ENCODE measurements around the gene PTPRA. TPM values are rescaled to one million over a fixed set of nuclear protein-coding genes. Genes with fewer than 3 reads are reported as not detected.

The PTPRA gene
- total and polyA plus RNA-seq, 2 of the 13 experiments (the other 11 are each of a cell fraction or from before 2014, with no cell fraction given), result 47.2 to 127 TPM

DNA sequence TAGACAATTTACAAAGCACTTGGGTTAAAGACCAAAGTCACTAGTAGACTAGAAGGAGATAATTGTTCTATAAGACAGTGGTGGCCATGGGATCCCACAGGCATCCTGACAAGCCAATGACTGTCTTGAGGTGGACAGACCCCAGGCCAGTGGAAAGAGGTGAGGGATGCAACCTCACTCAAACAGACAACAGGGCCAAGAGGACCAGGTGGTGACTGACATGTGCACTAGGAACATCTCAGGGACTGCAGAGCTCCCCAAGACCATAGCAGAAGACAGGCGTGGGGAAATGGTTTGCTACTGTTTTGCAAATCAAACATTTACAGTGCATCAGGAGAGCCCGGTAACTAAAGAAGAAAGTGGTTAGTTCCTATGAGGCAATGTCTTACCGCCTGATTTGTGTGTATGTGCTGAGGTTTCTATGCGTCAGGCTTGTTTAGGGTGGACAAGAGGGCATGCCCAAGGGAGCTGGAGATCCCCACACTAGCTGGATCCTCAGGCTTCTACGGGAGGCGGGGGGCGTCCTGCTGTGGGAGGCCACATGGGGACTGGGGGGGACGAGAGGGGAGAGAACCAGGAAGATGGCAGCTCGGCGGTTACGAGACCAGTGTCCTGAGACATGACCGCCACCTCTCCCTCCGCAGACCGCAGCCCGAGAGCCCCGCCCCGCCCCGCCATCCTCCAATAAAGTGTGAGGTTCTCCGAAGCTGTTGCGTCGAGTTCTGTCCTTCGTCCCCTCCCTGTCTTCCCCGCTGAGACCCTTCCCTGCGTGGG lies 171.9 kb downstream of the PTPRA start (continued):
- TF ChIP-seq ZNF576 (CRISPR knock-in tag; IDR thresholded peaks at IDR 0.05) (no peak), SAFB2 (CRISPR knock-in tag; IDR thresholded peaks at IDR 0.05; ENCODE audit: borderline replicate concordance, low read depth) (0 out of 2 replicates have a peak, but pooled peaks have one; percentile 5), TAF1 (CRISPR knock-in tag; IDR thresholded peaks at IDR 0.05) (no peak), NFE2L2 (IDR thresholded peaks at IDR 0.05; ENCODE audit: low read length) (no peak), HIC2 (CRISPR knock-in tag; IDR thresholded peaks at IDR 0.05; ENCODE audit: low read depth) (0 out of 2 replicates have a peak, but pooled peaks have one; percentile 6), ZNF276 (CRISPR knock-in tag; IDR thresholded peaks at IDR 0.05; ENCODE audit: low read depth) (peak; percentile 80; the same call in 1 of the 2 replicates), REST (IDR thresholded peaks at IDR 0.05; ENCODE audit: borderline replicate concordance in 1 of 2, low read depth in 1 of 2, low read length in 2 of 2) (0 out of 4 replicates have a peak, but pooled peaks of 1 of the 2 experiments have one; percentile 26), IRX3 (CRISPR knock-in tag; IDR thresholded peaks at IDR 0.05; ENCODE audit: borderline replicate concordance, low read depth) (0 out of 2 replicates have a peak, but pooled peaks have one; percentile 59), ZSCAN25 (CRISPR knock-in tag; IDR thresholded peaks at IDR 0.05) (no peak), THYN1 (CRISPR knock-in tag; IDR thresholded peaks at IDR 0.05; ENCODE audit: borderline replicate concordance, low read depth) (peak; percentile 99; the same call in 1 of the 2 replicates), XRCC5 (optimal IDR thresholded peaks at IDR 0.05; ENCODE audit: low read length) (no peak), TARDBP (CRISPR knock-in tag; IDR thresholded peaks at IDR 0.05) (no peak), ZFP37 (CRISPR knock-in tag; IDR thresholded peaks at IDR 0.05; ENCODE audit: borderline replicate concordance) (peak; percentile 8; the same call in 1 of the 2 replicates), CHCHD3 (CRISPR knock-in tag; IDR thresholded peaks at IDR 0.05) (no peak)
- TF ChIP-seq, protein P1, sequence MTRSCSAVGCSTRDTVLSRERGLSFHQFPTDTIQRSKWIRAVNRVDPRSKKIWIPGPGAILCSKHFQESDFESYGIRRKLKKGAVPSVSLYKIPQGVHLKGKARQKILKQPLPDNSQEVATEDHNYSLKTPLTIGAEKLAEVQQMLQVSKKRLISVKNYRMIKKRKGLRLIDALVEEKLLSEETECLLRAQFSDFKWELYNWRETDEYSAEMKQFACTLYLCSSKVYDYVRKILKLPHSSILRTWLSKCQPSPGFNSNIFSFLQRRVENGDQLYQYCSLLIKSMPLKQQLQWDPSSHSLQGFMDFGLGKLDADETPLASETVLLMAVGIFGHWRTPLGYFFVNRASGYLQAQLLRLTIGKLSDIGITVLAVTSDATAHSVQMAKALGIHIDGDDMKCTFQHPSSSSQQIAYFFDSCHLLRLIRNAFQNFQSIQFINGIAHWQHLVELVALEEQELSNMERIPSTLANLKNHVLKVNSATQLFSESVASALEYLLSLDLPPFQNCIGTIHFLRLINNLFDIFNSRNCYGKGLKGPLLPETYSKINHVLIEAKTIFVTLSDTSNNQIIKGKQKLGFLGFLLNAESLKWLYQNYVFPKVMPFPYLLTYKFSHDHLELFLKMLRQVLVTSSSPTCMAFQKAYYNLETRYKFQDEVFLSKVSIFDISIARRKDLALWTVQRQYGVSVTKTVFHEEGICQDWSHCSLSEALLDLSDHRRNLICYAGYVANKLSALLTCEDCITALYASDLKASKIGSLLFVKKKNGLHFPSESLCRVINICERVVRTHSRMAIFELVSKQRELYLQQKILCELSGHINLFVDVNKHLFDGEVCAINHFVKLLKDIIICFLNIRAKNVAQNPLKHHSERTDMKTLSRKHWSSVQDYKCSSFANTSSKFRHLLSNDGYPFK (CRISPR knock-in tag; IDR thresholded peaks at IDR 0.05; ENCODE audit: borderline replicate concordance), result no peak; the same call in 1 of the 2 replicates
- TF ChIP-seq, protein P2, sequence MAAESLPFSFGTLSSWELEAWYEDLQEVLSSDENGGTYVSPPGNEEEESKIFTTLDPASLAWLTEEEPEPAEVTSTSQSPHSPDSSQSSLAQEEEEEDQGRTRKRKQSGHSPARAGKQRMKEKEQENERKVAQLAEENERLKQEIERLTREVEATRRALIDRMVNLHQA (CRISPR knock-in tag; IDR thresholded peaks at IDR 0.05), result 0 out of 2 replicates have a peak, but pooled peaks have one; percentile 79
